HG03159 (cell line): ENCODE measurements around the gene CASTOR2.
"Not testable (repeated sequence)": the region's sequence is repeated elsewhere in the genome, so short reads cannot be mapped to it uniquely, and the experiment has no call there.

Experiments
- ATAC-seq: cut with Tn5 transposase; IDR thresholded peaks from one replicate; pipeline ENCODE4 v1.9.1; 2021; ENCODE audit warnings: mild to moderate bottlenecking, moderate library complexity; ENCODE audit not compliant: unreplicated experiment

CASTOR2 gene

DNA sequence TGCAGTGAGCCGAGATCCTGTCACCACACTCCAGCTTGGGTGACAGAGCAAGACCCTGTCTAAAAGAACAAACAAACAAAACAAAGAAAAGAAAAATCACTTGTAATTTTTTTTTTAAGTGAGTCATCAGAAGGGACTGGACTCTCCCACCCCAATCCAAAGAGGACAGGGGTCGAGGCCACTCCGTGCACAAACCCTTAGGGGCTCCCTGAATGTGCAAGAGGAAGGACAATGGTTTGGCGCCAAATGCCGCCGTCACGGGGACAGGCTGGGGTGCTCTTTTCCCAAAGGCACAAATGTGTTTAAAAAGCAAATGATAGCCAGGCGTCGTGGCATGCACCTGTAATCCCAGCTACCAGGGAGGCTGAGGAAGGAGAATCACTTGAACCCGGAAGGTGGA, 85.3 kb downstream of the CASTOR2 start:
- ATAC-seq, result no peak

DNA sequence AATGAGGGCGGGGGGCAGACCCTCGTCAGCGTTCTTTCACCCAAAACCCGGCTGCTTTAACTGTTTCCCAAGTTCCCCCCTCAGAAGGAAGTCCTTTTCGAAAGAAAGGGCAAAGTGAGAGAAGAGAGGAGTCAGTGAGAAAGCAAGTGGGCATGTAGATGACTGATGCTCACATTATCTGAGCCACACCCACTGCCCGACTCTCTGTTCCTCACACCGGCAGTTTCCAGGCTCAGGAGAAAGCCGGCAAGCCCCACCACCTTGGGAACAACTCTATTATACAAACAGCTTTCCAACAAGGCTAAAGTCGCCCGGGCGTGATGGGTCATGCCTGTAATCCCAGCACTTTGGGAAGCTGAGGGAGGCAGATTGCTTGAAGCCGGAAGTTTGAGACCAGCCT, 86.0 kb downstream of the CASTOR2 start:
- no peak for ATAC-seq

DNA sequence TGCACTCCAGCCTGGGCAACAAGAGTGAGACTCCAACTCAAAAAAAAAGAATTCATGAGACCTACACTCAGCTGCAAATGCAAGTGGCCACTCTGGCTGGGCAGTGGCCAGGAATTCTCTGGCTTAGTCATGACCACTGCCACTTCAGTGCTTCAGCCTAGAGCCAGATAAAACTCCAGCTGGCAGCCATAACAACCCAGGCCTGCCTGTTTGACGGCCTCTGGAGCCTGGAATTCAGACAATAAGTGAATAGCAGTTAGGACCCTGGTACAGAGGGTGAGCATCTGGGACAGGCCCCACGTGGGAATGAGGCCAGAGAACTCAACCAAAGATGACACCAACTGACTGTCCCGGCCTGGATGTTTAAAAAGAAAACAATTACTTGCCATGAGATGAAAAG, 90.2 kb downstream of the CASTOR2 start:
- ATAC-seq, result no peak

GRCh38 chr7:75055155-75055554, 90.7 kb downstream of the CASTOR2 start:
- ATAC-seq, result no peak

DNA sequence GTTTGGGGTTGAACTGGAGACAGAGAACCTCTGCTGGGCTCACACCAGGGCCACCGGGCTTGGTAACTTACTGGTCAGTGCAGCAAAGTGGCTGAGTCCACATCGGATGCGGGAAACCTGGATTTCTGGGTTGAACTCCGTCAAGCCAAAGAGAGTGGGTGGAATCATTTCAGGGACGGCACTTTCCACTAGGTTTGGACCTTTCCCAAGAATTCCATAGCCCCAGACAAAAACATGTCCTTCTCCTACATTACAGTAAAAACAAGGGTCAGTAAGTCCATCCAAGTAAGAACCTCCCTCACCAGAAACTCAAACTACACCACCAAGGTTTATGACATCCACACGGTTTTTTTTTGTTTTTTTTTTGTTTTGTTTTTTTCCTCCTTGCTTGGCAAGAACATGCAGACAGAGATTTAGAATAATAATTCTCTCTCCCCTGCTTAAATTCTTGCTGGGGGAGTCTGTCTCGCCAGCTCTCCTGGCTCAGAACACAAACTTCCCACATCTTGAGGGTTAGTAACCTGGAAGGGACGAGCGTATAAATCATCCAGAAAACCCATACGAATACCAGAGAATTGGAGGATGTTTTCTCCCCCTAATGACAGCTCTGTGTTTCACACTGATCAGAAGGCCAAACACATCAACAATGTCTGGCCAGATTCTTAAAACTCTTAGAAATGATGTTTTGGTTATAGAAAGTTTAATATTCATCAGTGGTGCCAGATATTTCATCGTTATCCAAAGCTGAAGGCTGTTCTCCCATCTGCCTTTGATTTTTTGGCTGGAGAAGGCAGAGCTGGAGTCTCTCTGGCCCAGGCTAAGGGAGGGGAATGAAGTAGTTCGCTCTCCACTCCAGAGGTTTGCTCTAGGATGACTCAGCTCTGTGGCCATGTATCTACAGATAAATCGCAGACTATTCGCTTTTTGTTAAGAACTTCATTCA, 91.6 kb downstream of the CASTOR2 start:
- ATAC-seq, result no peak

- no peak for ATAC-seq
These were observed 93.9 kb downstream of the CASTOR2 start for GRCh38 chr7:75058406-75058805.

DNA sequence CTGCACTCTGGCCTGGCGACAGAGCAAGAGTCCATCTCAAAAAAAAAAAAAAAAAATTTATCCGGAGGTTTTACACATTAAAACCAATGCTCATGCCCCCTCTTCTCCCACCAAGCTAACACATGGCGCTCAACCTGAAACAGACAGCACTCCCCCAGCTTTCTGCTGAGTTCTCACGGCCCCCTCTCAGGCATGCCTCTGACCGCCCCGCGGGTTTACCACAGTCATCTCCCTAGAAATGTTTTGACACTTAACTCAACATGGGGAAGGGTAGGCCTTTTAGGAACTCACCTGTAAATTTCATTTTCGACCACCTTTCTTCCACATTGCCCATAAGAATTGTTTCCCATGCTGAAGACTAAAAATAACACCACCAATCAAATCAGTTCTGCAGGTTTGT, 99.8 kb downstream of the CASTOR2 start:
- no peak for ATAC-seq

- ATAC-seq, result no peak
These were observed 100.3 kb downstream of the CASTOR2 start for GRCh38 chr7:75064801-75065200.

- no peak for ATAC-seq
These were observed 102.0 kb downstream of the CASTOR2 start for GRCh38 chr7:75066521-75066920.

DNA sequence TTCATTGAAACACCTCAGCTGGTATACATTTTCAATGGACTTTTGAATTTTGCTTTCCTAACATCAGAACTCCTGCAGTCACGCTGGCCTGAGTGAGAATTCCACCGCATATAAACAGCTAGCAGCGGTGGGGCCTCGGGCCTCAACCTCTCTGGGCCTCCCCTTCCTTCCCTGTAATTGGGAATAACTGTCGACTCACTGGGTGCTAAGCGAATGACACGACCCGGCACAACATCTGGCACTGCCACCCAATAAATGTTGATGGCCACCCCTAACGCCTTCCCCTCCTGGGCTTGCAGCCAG, 108.4 kb downstream of the CASTOR2 start:
- no peak for ATAC-seq

DNA sequence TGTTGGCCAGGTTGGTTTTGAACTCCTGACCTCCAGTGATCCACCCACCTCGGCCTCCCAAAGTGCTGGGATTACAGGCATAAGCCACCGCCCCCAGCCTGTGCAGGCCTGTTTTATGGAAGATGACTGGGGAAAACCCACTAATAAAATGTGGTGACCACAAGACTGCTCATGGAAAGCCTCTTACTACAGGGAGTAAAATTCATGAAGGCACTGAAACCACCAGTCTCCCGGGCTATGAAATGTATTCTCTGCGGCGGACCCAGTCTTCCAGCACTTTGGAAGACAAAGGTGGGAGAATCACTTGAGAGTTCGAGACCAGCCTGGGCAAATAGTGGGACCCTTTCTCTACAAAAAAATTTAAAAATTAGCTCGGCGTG, 109.7 kb downstream of the CASTOR2 start:
- ATAC-seq, result not testable (repeated sequence)
